ENCODE data around the gene CHRNB4.

The CHRNB4 gene

DNA sequence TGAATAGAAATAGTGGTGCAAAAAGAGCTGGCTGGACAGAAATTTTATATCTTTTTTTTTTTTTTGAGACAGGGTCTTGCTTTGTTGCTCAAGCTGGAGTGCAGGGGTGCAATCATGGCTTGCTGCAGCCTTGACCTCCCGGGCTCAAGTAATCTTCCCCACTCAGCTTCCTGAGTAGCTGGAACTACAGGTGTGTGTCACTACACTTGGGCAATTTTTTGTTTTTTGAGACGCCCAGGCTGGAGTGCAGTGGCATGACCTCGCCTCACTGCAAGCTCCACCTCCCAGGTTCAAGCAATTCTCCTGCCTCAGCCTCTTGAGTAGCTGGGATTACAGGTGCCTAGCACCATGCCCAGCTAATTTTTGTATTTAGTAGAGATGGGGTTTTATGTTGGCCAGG, 42.7 kb downstream of the CHRNB4 start (continued):
- TF ChIP-seq, protein P1, sequence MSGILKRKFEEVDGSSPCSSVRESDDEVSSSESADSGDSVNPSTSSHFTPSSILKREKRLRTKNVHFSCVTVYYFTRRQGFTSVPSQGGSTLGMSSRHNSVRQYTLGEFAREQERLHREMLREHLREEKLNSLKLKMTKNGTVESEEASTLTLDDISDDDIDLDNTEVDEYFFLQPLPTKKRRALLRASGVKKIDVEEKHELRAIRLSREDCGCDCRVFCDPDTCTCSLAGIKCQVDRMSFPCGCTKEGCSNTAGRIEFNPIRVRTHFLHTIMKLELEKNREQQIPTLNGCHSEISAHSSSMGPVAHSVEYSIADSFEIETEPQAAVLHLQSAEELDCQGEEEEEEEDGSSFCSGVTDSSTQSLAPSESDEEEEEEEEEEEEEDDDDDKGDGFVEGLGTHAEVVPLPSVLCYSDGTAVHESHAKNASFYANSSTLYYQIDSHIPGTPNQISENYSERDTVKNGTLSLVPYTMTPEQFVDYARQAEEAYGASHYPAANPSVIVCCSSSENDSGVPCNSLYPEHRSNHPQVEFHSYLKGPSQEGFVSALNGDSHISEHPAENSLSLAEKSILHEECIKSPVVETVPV (CRISPR knock-in tag; IDR thresholded peaks at IDR 0.05) = no peak
- no peak for TF ChIP-seq ZFP3 (CRISPR knock-in tag; IDR thresholded peaks at IDR 0.05)

DNA sequence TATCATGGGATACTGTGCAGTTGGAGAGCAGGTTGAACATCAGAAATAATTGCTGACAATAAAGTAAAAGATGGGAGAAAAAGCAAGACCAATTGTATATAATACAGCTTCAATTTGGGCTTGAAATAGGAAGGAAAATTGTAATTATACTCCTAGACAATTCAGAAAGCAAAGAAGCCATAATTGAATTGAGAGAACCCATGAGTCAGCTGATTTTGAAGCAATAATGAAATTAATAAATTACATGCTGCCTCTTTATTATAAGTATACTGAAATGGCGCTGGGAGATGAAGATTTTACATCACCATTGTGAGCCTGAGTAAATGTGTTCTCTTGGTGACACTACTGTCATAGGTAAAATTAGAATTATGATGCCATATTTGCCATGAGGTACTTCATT, 43.4 kb downstream of the CHRNB4 start:
- no peak for ATAC-seq

DNA sequence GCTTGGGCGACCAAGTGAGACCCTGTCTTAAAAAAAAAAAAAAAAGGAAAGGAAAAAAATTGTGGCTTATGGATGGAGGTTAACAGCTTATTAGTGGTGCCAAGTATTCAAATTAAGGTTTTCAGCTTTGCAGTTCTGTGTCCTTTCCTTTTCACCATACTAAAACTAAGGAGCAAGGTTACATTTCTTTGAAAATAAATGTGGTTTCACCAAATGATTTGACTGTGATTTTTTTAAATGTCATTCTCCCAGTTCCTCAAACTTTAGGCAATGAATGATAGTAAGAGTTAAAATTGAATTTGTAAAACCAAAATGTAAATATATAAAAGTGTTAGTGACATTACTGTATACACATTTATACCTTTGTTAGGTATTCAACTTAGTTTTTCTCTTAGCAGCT, 66.1 kb downstream of the CHRNB4 start:
- ATAC-seq = no peak
- TF ChIP-seq TOX (CRISPR knock-in tag; IDR thresholded peaks at IDR 0.05; ENCODE audit: borderline replicate concordance) = no peak
- no peak for TF ChIP-seq ISL1 (CRISPR knock-in tag; IDR thresholded peaks at IDR 0.05)
- no peak for TF ChIP-seq ZNF8 (CRISPR knock-in tag; IDR thresholded peaks at IDR 0.05)
- no peak for TF ChIP-seq ZNF70 (CRISPR knock-in tag; IDR thresholded peaks at IDR 0.05)
- TF ChIP-seq, protein P1 (CRISPR knock-in tag; IDR thresholded peaks at IDR 0.05) = no peak
- no peak for TF ChIP-seq OSR1 (CRISPR knock-in tag; IDR thresholded peaks at IDR 0.05)
- TF ChIP-seq, protein P2, sequence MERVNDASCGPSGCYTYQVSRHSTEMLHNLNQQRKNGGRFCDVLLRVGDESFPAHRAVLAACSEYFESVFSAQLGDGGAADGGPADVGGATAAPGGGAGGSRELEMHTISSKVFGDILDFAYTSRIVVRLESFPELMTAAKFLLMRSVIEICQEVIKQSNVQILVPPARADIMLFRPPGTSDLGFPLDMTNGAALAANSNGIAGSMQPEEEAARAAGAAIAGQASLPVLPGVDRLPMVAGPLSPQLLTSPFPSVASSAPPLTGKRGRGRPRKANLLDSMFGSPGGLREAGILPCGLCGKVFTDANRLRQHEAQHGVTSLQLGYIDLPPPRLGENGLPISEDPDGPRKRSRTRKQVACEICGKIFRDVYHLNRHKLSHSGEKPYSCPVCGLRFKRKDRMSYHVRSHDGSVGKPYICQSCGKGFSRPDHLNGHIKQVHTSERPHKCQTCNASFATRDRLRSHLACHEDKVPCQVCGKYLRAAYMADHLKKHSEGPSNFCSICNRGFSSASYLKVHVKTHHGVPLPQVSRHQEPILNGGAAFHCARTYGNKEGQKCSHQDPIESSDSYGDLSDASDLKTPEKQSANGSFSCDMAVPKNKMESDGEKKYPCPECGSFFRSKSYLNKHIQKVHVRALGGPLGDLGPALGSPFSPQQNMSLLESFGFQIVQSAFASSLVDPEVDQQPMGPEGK (CRISPR knock-in tag; IDR thresholded peaks at IDR 0.05; ENCODE audit: borderline replicate concordance) = no peak
- no peak for TF ChIP-seq ZC3H10 (CRISPR knock-in tag; IDR thresholded peaks at IDR 0.05)
- TF ChIP-seq TCF4 (CRISPR knock-in tag; IDR thresholded peaks at IDR 0.05; ENCODE audit: borderline replicate concordance) = no peak
- TF ChIP-seq, protein P3, sequence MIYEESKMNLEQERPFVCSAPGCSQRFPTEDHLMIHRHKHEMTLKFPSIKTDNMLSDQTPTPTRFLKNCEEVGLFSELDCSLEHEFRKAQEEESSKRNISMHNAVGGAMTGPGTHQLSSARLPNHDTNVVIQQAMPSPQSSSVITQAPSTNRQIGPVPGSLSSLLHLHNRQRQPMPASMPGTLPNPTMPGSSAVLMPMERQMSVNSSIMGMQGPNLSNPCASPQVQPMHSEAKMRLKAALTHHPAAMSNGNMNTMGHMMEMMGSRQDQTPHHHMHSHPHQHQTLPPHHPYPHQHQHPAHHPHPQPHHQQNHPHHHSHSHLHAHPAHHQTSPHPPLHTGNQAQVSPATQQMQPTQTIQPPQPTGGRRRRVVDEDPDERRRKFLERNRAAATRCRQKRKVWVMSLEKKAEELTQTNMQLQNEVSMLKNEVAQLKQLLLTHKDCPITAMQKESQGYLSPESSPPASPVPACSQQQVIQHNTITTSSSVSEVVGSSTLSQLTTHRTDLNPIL (CRISPR knock-in tag; IDR thresholded peaks at IDR 0.05; ENCODE audit: low read depth) = no peak
- TF ChIP-seq PPARA (CRISPR knock-in tag; IDR thresholded peaks at IDR 0.05; ENCODE audit: borderline replicate concordance) = no peak

More for the DNA sequence above, 43.4 kb downstream of the CHRNB4 start:
- TF ChIP-seq ZC3H10 (CRISPR knock-in tag; IDR thresholded peaks at IDR 0.05) (no peak), ZFP3 (CRISPR knock-in tag; IDR thresholded peaks at IDR 0.05) (no peak), TCF4 (CRISPR knock-in tag; IDR thresholded peaks at IDR 0.05; ENCODE audit: borderline replicate concordance) (no peak), ZNF70 (CRISPR knock-in tag; IDR thresholded peaks at IDR 0.05) (no peak), CSDC2 (CRISPR knock-in tag; IDR thresholded peaks at IDR 0.05) (no peak), GLIS3 (CRISPR knock-in tag; IDR thresholded peaks at IDR 0.05) (no peak), ESRRG (CRISPR knock-in tag; IDR thresholded peaks at IDR 0.05) (no peak), ZNF8 (CRISPR knock-in tag; IDR thresholded peaks at IDR 0.05) (no peak), OSR1 (CRISPR knock-in tag; IDR thresholded peaks at IDR 0.05) (no peak)
- TF ChIP-seq, protein P2 (CRISPR knock-in tag; IDR thresholded peaks at IDR 0.05; ENCODE audit: borderline replicate concordance) = no peak
